ENCODE results near the gene EPB41L1.

Gene EPB41L1

GRCh38 chr20:36230019-36230418 lies 75.5 kb downstream of the EPB41L1 start:
- DNase-seq (ENCODE audit: low read depth) = no peak

- no peak for DNase-seq (ENCODE audit: low read depth)
Measured at GRCh38 chr20:36231331-36231730, 76.8 kb downstream of the EPB41L1 start.

- DNase-seq (ENCODE audit: low read depth) = no peak
Measured at GRCh38 chr20:36234771-36235320, 80.3 kb downstream of the EPB41L1 start.

GRCh38 chr20:36235892-36236785 lies 81.6 kb downstream of the EPB41L1 start, which contains the start of gene AAR2:
Gene AAR2, plus strand, starts transcription at chr20:36236478. Its CDS starts 3,391 bp downstream, at chr20:36239869.
- peak; percentile 59 for DNase-seq (ENCODE audit: low read depth)

GRCh38 chr20:36236786-36237121 lies 82.2 kb downstream of the EPB41L1 start:
- no peak for DNase-seq (ENCODE audit: low read depth)

- DNase-seq (ENCODE audit: low read depth) = no peak
Measured at GRCh38 chr20:36237477-36237876, 82.9 kb downstream of the EPB41L1 start.

GRCh38 chr20:36238153-36238552 lies 83.6 kb downstream of the EPB41L1 start:
- DNase-seq (ENCODE audit: low read depth) = no peak

GRCh38 chr20:36238760-36239159 lies 84.2 kb downstream of the EPB41L1 start:
- DNase-seq (ENCODE audit: low read depth) = no peak

- DNase-seq (ENCODE audit: low read depth) = no peak
Measured at GRCh38 chr20:36240076-36240475, 85.5 kb downstream of the EPB41L1 start.

GRCh38 chr20:36241678-36242077 lies 87.1 kb downstream of the EPB41L1 start:
- DNase-seq (ENCODE audit: low read depth) = no peak

- DNase-seq (ENCODE audit: low read depth) = no peak
Measured at GRCh38 chr20:36243726-36244125, 89.2 kb downstream of the EPB41L1 start.

- no peak for DNase-seq (ENCODE audit: low read depth)
Measured at GRCh38 chr20:36246401-36246800, 91.9 kb downstream of the EPB41L1 start.

- no peak for DNase-seq (ENCODE audit: low read depth)
Measured at GRCh38 chr20:36248836-36249235, 94.3 kb downstream of the EPB41L1 start.

GRCh38 chr20:36249450-36249849 lies 94.9 kb downstream of the EPB41L1 start:
- DNase-seq (ENCODE audit: low read depth) = no peak

GRCh38 chr20:36251426-36251825 lies 96.9 kb downstream of the EPB41L1 start:
- no peak for DNase-seq (ENCODE audit: low read depth)

- DNase-seq (ENCODE audit: low read depth) = no peak
Measured at GRCh38 chr20:36252511-36252910, 98.0 kb downstream of the EPB41L1 start.

GRCh38 chr20:36253036-36253435 lies 98.5 kb downstream of the EPB41L1 start:
- no peak for DNase-seq (ENCODE audit: low read depth)

- DNase-seq (ENCODE audit: low read depth) = no peak
Measured at GRCh38 chr20:36254076-36254475, 99.5 kb downstream of the EPB41L1 start.

- DNase-seq (ENCODE audit: low read depth) = no peak
Measured at GRCh38 chr20:36255445-36255844, 100.9 kb downstream of the EPB41L1 start.

- no peak for DNase-seq (ENCODE audit: low read depth)
Measured at GRCh38 chr20:36259177-36260061, 104.9 kb downstream of the EPB41L1 start.

GRCh38 chr20:36260316-36260715 lies 105.8 kb downstream of the EPB41L1 start:
- DNase-seq (ENCODE audit: low read depth) = no peak

GRCh38 chr20:36261389-36262105 lies 107.0 kb downstream of the EPB41L1 start:
- DNase-seq (ENCODE audit: low read depth) = no peak
